Activated CD4-positive, alpha-beta T cell treated with anti-CD3 and anti-CD28 coated beads, Interleukin-10, Interleukin-2, amounts not matched to agents 100 ng/mL and 50 ng/mL, durations not matched to agents 16 hours and 8 hours (primary cell): ENCODE data around the gene OGDHL.
"Not testable (repeated sequence)": the region's sequence is repeated elsewhere in the genome, so short reads cannot be mapped to it uniquely, and the experiment has no call there.

Experiments used
- DNase-seq: peaks from one replicate; pipeline ENCODE4 v3.0.0-alpha.2; 2020

Gene OGDHL

GRCh38 chr10:49761789-49762565 is at the start of gene OGDHL:
TSS of gene OGDHL (minus strand) at chr10:49762323. CDS start at chr10:49758592, 3,731 bp downstream.
- peak; percentile 57 for DNase-seq

GRCh38 chr10:49803988-49804387 is 41.9 kb upstream of the OGDHL start:
- no peak for DNase-seq

DNA sequence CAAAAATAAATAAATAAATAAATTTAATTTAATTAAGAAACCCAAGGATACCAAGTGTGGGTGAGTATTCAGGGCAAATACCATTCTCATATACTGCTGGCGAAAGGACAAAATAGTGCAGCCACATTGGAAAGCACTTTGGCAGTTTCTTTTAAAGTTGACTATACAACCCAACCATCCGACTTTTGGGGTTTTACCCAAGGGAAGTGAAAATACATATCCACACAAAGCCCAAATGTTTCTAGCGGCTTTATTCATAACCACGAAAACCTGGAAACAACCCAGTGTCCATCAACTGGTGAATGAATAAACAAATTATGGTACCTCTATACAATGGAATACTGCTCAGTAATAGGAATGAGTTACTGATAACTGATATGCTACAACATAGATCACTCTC is 36.2 kb upstream of the OGDHL start:
- no peak for DNase-seq

GRCh38 chr10:49791100-49791499 is 29.0 kb upstream of the OGDHL start:
- no peak for DNase-seq

- DNase-seq, result no peak
Observed at GRCh38 chr10:49784681-49785080, 22.6 kb upstream of the OGDHL start.

DNA sequence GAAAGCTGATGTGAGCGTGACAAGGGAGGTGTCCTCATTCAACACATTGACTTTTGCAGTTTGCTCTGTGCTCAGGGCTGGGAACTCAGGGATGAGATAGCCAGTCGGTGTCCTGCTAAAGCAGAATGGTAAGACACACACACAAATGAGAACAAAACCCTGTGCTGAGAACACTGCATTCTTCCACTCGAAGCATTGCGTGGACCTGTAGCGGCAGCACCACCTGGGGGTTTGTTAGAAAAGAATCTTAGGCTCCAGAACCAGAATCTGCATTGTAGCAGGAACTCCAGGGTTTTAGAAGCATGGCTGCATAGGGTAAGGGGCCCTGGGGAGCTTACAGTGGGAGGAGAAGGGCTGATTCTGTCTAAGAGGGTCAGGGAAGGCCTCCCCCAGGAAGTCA is 21.5 kb upstream of the OGDHL start:
- no peak for DNase-seq

DNA sequence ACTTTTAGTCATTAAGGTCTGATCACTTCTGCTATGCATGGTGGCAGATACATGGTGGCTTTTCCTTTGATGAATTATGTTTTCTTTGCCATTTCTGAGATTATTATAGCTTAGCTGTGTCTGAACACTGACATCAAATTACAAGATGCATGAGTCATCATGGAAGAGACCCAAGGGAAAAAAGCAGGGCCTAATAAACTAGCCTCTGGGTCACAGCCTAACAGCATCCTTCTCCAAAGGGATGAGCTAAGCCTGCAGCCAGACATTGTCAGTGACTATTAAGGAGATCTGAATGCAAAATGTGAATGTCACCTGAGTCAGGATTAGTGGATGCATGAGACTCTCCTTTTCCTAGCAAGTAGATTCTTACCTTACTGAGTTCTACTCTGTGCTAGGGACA is 19.1 kb upstream of the OGDHL start:
- no peak for DNase-seq

GRCh38 chr10:49778197-49778596 is 16.1 kb upstream of the OGDHL start:
- DNase-seq, result no peak

GRCh38 chr10:49776851-49777250 is 14.7 kb upstream of the OGDHL start:
- DNase-seq, result no peak

DNA sequence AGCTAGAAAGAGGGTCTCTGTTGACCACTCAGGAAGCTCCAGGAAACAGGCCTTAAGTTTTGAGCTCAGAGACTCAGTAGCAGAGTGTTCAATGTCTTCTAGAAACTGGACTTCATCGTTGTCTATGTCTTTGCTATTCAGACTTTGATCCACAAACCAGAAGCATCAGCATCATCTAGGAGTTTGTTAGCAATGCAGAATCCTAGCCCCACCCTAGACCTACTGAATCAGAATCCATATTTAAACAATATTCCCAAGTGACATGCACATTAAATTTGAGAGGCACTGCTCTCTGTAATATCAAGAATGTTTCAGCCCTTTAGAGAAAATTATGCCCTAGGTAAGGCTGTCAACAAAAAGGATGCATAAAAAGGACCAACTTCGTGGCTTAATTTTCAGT is 12.9 kb upstream of the OGDHL start:
- DNase-seq, result no peak

DNA sequence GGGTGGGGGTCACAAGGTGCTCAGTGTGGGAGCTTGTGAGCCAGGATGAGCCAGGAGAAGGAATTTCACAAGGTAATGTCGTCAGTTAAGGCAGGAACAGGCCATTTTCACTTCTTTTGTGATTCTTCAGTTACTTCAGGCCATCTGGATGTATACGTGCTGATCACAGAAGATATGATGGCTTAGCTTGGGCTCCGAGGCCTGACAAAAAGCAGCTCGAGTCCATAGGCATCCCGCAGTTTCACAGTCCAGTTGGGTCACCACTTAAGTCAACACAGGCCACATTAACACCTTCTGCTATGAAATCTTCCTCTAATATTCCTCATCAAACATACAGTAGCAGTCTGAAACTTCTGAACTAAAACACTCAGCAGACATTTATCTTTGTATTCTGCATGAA is 10.8 kb upstream of the OGDHL start:
- not testable (repeated sequence) for DNase-seq

- not testable (repeated sequence) for DNase-seq
Observed at GRCh38 chr10:49771046-49771445, 8.9 kb upstream of the OGDHL start.

DNA sequence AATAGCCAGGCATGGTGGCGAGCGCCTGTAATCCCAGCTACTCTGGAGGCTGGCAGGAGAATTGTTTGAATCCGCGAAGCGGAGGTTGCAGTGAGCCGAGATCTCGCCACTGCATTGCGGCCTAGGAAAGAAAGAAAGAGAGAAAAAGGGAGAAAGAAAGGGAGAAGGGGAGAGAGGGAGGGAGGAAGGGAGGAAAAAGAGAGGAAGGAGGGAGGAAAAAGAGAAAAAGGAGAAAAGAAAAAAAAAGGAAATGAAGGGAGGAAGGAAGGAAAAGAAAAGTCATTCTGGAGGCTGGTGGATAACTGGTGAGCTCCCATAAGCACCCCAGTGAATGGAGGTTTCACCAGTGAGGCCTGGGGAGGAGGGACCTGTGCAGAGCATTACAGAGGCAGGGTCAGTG is 7.6 kb upstream of the OGDHL start:
- no peak for DNase-seq

GRCh38 chr10:49768731-49769130 is 6.6 kb upstream of the OGDHL start:
- no peak for DNase-seq

DNA sequence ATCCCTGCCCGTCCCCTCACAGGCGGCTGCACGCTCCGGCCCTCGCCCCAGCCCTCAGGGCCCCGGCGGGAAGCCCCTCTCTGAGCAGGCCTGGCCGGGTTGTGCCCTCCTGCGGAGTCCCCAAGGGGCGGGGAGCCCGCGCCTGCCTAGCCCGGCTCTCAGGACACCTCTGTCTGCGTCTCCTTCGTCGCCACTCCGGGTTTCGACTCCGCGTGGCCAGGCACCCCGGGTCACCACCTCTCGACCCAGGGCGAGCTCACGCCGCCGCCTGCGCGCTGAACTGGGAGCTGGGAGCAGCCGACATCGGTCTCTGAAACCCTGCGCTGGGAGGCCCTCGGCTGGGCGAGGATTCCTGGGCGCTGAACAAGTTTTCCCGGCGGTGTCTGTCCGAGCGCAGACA is 6.2 kb upstream of the OGDHL start:
- DNase-seq, result no peak

DNA sequence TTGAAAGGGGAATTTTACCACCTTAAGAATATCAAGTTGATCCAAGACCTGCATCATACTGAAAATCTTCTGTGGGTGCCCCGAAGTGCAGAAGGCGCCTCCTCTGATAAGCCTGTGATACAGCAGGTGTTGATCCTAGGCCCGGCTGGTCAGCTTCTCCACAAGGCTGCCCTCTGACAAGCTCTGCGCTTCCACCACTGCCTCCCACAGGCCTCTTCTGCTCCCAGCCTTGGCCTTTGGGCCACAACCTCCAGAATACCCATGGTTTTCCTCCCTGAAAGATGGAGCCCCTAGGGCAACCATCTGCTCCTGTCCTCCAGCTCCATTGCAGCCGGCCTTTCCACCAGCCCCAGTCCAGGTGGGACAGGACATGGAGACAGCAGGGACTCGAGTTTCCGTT is 5.6 kb upstream of the OGDHL start:
- DNase-seq, result no peak

- DNase-seq, result no peak
Observed at GRCh38 chr10:49766484-49766883, 4.4 kb upstream of the OGDHL start.

DNA sequence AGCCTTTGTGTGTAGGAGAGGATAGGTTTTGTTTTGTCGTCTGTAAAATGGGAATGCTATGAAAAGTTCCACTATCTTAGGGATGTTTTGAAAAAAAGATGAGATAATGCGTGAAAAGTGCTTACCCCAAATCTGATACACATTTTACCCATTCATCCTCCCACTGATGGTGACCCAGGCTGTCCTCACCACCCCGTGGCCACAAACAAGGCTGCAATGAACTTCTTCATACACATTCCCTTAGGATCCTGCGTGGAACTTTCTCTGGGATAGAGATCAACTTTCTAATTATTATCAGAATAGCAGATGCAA is 399 bp upstream of the OGDHL start:
- DNase-seq, result no peak

- DNase-seq, result no peak
Observed at GRCh38 chr10:49761201-49761788, 828 bp downstream of the OGDHL start.

GRCh38 chr10:49760789-49761188 is 1.3 kb downstream of the OGDHL start:
- no peak for DNase-seq

DNA sequence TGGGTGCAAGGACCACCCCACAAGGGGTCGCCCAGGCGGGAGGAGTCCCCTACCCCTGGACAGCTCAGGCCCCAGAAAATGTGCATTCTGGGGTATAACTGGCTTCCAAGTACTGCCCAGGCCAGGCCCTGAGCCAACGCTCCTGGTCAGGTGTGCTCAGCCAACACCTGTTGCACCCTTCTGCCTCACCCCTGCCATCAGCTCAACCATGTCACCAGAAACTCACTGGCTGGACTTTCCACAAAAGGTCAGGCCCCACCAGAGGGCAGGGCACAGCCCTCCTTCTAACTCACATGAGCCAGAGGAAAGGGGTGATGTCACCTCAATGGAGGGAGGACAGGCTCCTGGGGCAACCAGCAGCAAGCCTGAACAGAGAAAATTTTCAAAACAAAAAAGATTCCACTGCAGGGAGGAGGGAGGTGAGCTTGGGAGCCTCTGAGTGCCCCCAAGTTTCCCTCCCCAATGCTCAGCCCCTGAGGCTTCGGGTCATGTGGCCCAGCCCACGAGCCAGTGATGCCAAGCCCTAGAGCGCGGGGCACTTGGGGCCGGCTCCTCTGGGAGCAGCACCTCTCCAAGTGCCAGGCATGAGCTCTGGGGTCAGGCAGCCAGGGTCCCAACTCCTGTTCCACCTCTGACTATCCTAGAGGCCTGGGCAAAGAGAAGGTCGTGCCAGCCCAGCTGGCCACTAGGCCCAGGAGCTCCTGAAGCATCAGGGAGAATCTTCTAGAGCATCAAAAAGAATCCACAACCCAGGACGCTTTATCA is 2.2 kb downstream of the OGDHL start:
- no peak for DNase-seq

- no peak for DNase-seq
Observed at GRCh38 chr10:49758249-49758930, 3.7 kb downstream of the OGDHL start.

DNA sequence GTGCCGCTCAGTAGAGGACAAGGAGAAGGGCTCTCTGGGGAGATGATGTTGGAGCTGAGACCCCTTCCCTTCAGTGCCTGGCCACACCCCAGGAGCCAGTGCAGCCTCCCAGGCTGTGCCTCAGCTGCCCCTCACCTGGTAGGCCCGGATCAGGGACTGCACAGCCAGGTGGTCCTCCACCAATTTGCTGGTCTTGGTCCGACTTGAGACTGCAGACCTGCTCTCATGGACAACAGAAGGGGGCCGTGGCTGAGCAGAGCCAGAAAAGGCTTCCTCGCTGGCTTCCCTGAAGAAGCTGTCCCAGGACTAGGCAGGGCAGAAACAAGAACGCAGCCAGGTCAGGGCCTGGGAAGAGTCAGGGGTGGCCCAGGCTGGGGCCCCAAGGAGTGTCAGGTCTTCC is 5.5 kb downstream of the OGDHL start:
- DNase-seq, result no peak

DNA sequence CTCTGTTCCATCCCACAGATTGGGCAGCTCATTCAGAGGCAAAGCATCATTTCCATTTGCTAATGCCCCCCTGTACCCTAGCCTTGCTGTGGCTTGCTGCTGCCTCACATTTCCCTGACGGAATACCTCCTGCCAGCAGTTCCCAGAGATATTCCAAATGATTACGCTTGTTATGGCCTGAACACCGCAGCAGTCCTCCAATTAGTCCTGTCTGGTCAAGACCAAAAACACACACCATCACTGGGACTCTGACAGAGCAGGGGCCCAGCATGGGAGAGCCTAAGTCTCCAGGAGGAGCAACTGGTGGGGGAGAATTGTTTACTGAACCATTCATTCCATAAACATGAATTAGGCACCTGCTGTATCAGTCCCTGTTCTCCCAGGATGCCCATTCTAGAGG is 6.1 kb downstream of the OGDHL start:
- no peak for DNase-seq
